Measurements from ENCODE around the gene NANOGP8. TPM values are rescaled to one million over a fixed set of nuclear protein-coding genes. Genes with fewer than 3 reads are reported as not detected.

The NANOGP8 gene
- polyA plus RNA-seq, 1 donor from 2014 or later = not detected

DNA sequence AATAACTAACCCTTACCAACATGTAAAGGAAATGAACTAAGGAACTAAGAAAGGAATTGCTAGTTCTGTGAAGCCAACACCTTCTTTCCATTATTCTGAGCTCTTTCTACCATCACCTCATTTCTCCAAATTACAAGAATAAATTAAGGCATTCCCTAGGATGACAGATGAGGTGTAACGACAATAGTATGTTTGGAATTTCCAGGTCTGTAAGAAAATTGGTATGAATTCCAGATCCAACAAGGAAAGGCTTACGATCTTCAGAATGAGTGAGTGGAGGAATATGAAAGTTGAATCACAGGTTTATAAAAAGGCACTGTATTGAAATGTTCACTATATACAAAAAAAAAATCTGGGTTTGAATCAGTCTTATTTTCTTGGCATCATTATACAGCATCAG, 4.5 kb upstream of the NANOGP8 start:
- Histone ChIP-seq H3K36me3 (ENCODE audit: insufficient read depth, low read length) (no peaks in the 10 kb centered on the region), H3K4me3 (ENCODE audit: low read length) (no peak overlapping the region), H3K9me3 (ENCODE audit: low read length) (no peaks in the 10 kb centered on the region), H3K9ac (ENCODE audit: low read length) (no peak overlapping the region), H2AFZ (ENCODE audit: low read depth, low read length) (no peak overlapping the region), H3F3A (ENCODE audit: insufficient read depth, low read length, poor library complexity, severe bottlenecking) (no peaks in the 10 kb centered on the region), H3K27me3 (ENCODE audit: insufficient read depth, low read depth, low read length) (no peaks in the 10 kb centered on the region), H4K20me1 (ENCODE audit: insufficient read depth) (no peaks in the 10 kb centered on the region), H3K4me2 (ENCODE audit: low read length) (no peak overlapping the region), H3K79me2 (replicated peaks; ENCODE audit: insufficient read depth, low read length) (no peaks in the 10 kb centered on the region), H3K9me2 (ENCODE audit: insufficient read depth, low read length) (no peaks in the 10 kb centered on the region), H3K27ac (ENCODE audit: low read length) (no peak overlapping the region)
- TF ChIP-seq MXI1 (conservative IDR thresholded peaks at IDR 0.05; ENCODE audit: poor library complexity, severe bottlenecking) (no peak), TAF1 (IDR thresholded peaks at IDR 0.05; ENCODE audit: low read depth) (no peak), RAD21 (conservative IDR thresholded peaks at IDR 0.05) (no peak), POLR2AphosphoS5 (IDR thresholded peaks at IDR 0.05) (no peak), CTCF (IDR thresholded peaks at IDR 0.05; ENCODE audit: poor library complexity, severe bottlenecking) (no peak), EZH2 (IDR thresholded peaks at IDR 0.05; ENCODE audit: borderline replicate concordance, insufficient read depth, low read length, poor library complexity, severe bottlenecking) (no peak), REST (IDR thresholded peaks at IDR 0.05; ENCODE audit: borderline replicate concordance) (no peak), SMC3 (conservative IDR thresholded peaks at IDR 0.05; ENCODE audit: poor library complexity) (no peak), EP300 (conservative IDR thresholded peaks at IDR 0.05; ENCODE audit: poor library complexity, severe bottlenecking) (no peak)

DNA sequence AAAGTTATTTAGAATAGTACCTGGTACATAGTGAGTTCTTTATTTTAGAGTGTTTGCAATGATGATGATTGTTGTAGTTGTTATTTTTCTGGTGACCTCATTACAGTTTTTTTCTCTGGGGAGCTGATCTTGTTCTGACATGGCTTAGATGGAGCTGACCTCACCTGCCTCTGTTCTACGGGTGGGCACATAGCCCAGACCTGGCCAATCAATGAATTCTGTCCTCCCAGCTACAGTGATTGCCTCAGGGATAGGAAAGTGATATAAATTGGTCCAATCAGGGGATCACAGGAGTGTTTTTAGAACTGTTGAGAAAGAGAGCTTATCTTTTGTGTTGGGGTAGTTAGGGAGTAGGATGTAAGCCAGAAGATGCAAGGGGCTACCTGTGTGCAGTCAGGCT, 3.2 kb upstream of the NANOGP8 start:
- H3K27ac ChIP-seq (ENCODE audit: low read length) = no peak overlapping the region
- H2AFZ ChIP-seq (ENCODE audit: low read depth, low read length) = no peak overlapping the region
- H3K4me2 ChIP-seq (ENCODE audit: low read length) = no peak overlapping the region
- no peaks in the 10 kb centered on the region for H3K36me3 ChIP-seq (ENCODE audit: insufficient read depth, low read length)
- no peaks in the 10 kb centered on the region for H4K20me1 ChIP-seq (ENCODE audit: insufficient read depth)
- H3K9me2 ChIP-seq (ENCODE audit: insufficient read depth, low read length) = no peaks in the 10 kb centered on the region
- H3K79me2 ChIP-seq (replicated peaks; ENCODE audit: insufficient read depth, low read length) = no peaks in the 10 kb centered on the region
- H3K27me3 ChIP-seq (ENCODE audit: insufficient read depth, low read depth, low read length) = no peaks in the 10 kb centered on the region
- H3F3A ChIP-seq (ENCODE audit: insufficient read depth, low read length, poor library complexity, severe bottlenecking) = no peaks in the 10 kb centered on the region
- H3K9me3 ChIP-seq (ENCODE audit: low read length) = no peaks in the 10 kb centered on the region
- H3K9ac ChIP-seq (ENCODE audit: low read length) = no peak overlapping the region
- TF ChIP-seq REST (IDR thresholded peaks at IDR 0.05; ENCODE audit: borderline replicate concordance) (no peak), TAF1 (IDR thresholded peaks at IDR 0.05; ENCODE audit: low read depth) (no peak), MXI1 (conservative IDR thresholded peaks at IDR 0.05; ENCODE audit: poor library complexity, severe bottlenecking) (no peak), CTCF (IDR thresholded peaks at IDR 0.05; ENCODE audit: poor library complexity, severe bottlenecking) (no peak), RAD21 (conservative IDR thresholded peaks at IDR 0.05) (no peak), EP300 (conservative IDR thresholded peaks at IDR 0.05; ENCODE audit: poor library complexity, severe bottlenecking) (no peak), SMC3 (conservative IDR thresholded peaks at IDR 0.05; ENCODE audit: poor library complexity) (no peak), EZH2 (IDR thresholded peaks at IDR 0.05; ENCODE audit: borderline replicate concordance, insufficient read depth, low read length, poor library complexity, severe bottlenecking) (no peak), POLR2AphosphoS5 (IDR thresholded peaks at IDR 0.05) (no peak)
- H3K4me3 ChIP-seq (ENCODE audit: low read length) = no peak overlapping the region
